ENCODE data around the gene ERCC6L2.

The ERCC6L2 gene

GRCh38 chr9:95927271-95928004 lies 51.9 kb downstream of the ERCC6L2 start:
- no peak for DNase-seq (ENCODE audit: low read depth)

- no peak for DNase-seq (ENCODE audit: low read depth)
These were observed 54.8 kb downstream of the ERCC6L2 start for GRCh38 chr9:95930277-95930676.

GRCh38 chr9:95935861-95936578 lies 60.5 kb downstream of the ERCC6L2 start:
- no peak for DNase-seq (ENCODE audit: low read depth)

- no peak for DNase-seq (ENCODE audit: low read depth)
These were observed 61.1 kb downstream of the ERCC6L2 start for GRCh38 chr9:95936579-95937075.

- no peak for DNase-seq (ENCODE audit: low read depth)
These were observed 61.6 kb downstream of the ERCC6L2 start for GRCh38 chr9:95937131-95937530.

GRCh38 chr9:95938724-95939123 lies 63.2 kb downstream of the ERCC6L2 start:
- no peak for DNase-seq (ENCODE audit: low read depth)

GRCh38 chr9:95939472-95939871 lies 64.0 kb downstream of the ERCC6L2 start:
- no peak for DNase-seq (ENCODE audit: low read depth)

- DNase-seq (ENCODE audit: low read depth), result no peak
These were observed 64.8 kb downstream of the ERCC6L2 start for GRCh38 chr9:95940265-95940664.

GRCh38 chr9:95942016-95942415 lies 66.5 kb downstream of the ERCC6L2 start:
- no peak for DNase-seq (ENCODE audit: low read depth)

GRCh38 chr9:95947118-95947517 lies 71.6 kb downstream of the ERCC6L2 start:
- DNase-seq (ENCODE audit: low read depth), result peak; percentile 2

GRCh38 chr9:95952471-95952870 lies 77.0 kb downstream of the ERCC6L2 start:
- no peak for DNase-seq (ENCODE audit: low read depth)

GRCh38 chr9:95953986-95954385 lies 78.5 kb downstream of the ERCC6L2 start:
- no peak for DNase-seq (ENCODE audit: low read depth)

- DNase-seq (ENCODE audit: low read depth), result no peak
These were observed 79.4 kb downstream of the ERCC6L2 start for GRCh38 chr9:95954940-95955339.

GRCh38 chr9:95962936-95963335 lies 87.4 kb downstream of the ERCC6L2 start:
- no peak for DNase-seq (ENCODE audit: low read depth)

GRCh38 chr9:95963659-95964058 lies 88.2 kb downstream of the ERCC6L2 start:
- no peak for DNase-seq (ENCODE audit: low read depth)

- no peak for DNase-seq (ENCODE audit: low read depth)
These were observed 90.8 kb downstream of the ERCC6L2 start for GRCh38 chr9:95966306-95966705.

GRCh38 chr9:95970317-95970716 lies 94.8 kb downstream of the ERCC6L2 start:
- DNase-seq (ENCODE audit: low read depth), result no peak

- no peak for DNase-seq (ENCODE audit: low read depth)
These were observed 96.3 kb downstream of the ERCC6L2 start for GRCh38 chr9:95971815-95972214.

- no peak for DNase-seq (ENCODE audit: low read depth)
These were observed 98.9 kb downstream of the ERCC6L2 start for GRCh38 chr9:95974389-95974788.

GRCh38 chr9:95977371-95977770 lies 101.9 kb downstream of the ERCC6L2 start:
- DNase-seq (ENCODE audit: low read depth), result no peak

GRCh38 chr9:95978106-95978505 lies 102.6 kb downstream of the ERCC6L2 start:
- no peak for DNase-seq (ENCODE audit: low read depth)

GRCh38 chr9:95979446-95979845 lies 104.0 kb downstream of the ERCC6L2 start:
- no peak for DNase-seq (ENCODE audit: low read depth)
